NCI-H1417 treated with DMSO at 0.1 percent for 48 hours (cell line): ENCODE measurements around the gene CAMTA1.
"Not testable (repeated sequence)": the region's sequence is repeated elsewhere in the genome, so short reads cannot be mapped to it uniquely, and the experiment has no call there.

Source experiments
- DNase-seq: peaks from one replicate; lab custom pipeline; 2025; lab: John Stamatoyannopoulos, UW

The CAMTA1 gene

DNA sequence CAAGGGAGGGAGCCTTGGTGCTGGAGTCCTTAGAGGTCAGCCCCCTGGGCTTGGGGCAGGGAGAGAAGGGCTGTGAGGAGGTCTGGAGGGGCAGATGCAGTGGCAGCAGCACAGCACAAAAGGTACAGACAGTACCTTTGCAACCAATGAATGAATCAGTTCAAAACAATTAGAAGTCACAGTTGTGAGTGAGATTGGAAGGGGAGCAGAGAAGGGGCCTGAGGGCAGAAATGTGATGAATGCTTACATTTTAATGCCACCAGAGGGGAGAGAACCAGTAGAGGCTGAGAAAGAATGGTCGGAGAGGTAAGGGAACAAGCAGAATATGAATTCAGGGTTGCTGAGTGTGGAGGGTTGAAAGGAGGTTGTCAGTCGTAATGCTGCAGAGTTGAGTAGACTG is 24.2 kb downstream of the CAMTA1 start:
- DNase-seq = no peak

DNA sequence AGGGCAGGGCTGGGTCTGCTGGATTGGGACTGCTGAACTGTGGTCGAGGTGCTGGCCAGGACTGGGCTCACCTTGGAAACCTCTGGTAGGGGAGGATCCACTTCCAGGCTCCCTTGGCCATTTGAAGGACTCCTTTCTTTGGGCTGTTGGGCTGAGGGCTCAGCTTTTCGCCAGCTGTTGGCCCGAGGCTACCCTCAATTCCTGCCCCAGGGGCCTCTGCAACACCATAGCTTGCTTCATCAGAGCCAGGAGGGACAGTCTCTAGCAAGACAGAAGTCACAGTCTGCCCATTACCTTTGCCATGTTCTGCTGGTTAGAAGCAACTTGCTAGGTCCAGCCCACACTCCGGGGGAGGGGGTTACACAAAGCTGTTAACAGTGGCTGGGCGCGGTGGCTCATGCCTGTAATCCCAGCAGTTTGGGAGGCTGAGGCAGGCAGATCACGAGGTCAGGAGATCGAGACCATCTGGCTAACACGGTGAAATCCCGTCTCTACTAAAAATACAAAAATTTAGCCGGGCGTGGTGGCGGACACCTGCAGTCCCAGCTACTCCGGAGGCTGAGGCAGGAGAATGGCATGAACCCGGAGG is 25.0 kb downstream of the CAMTA1 start:
- DNase-seq = not testable (repeated sequence)

DNA sequence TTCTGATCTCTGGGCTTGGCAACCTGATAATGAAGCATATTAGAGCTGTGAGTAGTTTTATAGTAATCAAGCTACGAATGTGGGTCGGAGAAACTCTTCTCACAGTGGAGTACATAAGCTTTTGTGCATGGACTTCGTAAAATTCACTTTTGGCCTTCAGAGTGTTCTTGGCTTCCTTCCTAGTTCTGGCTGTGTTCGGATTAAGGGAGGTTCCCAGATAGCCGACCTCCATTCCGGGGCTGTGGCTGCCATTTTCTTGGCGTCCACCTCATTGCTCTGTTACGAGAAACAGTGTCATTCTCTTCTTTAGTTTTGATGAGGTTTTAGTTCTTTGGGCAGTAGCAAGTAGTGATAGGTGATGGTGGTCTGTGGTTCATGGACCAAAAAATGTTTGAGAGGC is 26.3 kb downstream of the CAMTA1 start:
- DNase-seq = no peak

DNA sequence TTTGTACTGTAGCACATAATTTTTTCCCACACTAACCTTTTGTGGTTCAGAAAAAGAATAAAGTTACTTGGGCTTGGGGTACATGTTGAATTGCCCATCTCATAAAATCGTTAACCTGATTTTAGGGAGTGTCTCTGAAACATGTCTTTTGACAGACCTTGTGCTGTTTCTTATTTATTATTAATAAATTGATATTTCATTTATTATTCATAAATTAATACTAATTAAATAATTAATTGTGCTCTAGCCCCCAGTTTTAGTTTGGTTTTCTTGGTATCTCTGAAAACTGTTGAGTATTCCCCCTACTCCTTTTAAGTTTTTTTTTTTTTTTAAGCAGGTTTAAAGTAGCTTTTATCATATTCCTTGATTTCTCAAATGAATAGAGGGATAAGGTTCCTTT is 27.9 kb downstream of the CAMTA1 start:
- no peak for DNase-seq

DNA sequence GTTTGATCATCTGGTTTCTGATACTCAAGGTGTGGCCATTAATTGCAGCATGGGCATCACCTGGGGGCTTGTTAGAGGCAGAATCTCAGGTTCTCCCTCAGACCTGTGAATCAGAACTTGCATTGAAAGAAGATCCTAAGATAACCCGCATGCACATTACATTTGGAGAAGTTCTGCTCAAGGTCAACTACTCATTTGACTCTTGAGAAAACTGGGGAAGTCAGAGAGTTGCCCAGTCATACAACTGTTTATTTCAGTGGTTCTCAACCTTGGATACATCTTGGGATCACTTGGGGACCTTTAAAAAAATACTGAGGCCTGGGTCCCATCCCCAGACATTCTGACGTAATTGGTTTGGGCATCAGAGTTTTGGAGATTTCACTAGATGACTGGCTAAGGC is 30.5 kb downstream of the CAMTA1 start:
- DNase-seq = no peak

DNA sequence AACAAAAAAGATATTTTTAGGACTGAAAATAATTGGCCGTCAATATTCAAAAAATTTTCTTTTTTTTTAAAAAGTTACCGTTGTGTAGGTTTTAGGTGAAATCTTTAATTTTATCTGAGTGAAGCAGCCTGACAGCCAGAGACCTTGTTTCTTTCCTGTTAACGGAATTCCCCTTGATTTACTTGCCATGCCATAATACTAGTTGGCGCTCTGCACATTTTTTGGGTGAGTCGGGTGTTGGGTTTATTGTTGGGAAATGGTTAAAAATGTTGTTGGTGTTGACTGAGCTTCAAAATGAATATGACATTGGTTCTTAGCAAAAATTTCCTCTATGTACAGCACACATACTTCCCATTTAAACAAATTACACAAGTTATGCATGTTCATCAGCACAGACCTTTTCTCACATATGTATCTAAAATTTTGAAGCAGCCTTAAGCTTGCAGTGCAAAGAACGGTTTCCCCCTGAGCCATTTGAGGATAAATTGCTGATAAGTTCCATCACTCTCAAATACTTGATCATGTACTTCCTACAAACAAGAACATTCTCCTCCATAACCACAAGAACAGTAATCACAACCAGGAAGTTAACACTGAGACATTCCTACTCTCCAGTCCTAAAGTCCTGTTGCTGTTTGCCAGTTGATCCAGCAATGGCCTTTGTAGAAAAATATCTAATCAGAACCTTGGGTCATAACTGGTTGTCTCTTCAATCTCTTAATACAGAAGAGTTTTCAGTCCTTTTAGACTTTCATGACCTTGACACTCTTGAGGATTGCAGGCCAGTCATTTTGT is 34.2 kb downstream of the CAMTA1 start:
- DNase-seq = no peak

DNA sequence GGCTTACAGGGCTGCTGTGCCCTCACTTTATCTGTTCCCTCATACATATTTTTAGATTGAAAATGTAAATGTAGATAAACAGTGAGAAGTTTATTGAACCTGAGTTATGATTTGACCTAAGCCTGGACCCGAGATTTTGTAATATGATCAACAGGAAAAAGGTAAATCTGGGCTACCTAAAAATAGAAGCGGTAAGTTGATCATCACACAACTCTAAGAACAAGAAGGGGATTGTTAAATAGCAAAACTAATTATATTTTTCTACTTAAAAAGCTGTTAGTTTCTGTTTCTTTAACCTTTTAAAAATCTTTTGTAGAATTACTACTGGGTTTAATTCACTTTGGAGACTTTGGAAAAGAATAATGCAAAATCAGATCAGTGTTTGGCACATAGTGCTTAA is 35.6 kb downstream of the CAMTA1 start:
- DNase-seq = no peak

DNA sequence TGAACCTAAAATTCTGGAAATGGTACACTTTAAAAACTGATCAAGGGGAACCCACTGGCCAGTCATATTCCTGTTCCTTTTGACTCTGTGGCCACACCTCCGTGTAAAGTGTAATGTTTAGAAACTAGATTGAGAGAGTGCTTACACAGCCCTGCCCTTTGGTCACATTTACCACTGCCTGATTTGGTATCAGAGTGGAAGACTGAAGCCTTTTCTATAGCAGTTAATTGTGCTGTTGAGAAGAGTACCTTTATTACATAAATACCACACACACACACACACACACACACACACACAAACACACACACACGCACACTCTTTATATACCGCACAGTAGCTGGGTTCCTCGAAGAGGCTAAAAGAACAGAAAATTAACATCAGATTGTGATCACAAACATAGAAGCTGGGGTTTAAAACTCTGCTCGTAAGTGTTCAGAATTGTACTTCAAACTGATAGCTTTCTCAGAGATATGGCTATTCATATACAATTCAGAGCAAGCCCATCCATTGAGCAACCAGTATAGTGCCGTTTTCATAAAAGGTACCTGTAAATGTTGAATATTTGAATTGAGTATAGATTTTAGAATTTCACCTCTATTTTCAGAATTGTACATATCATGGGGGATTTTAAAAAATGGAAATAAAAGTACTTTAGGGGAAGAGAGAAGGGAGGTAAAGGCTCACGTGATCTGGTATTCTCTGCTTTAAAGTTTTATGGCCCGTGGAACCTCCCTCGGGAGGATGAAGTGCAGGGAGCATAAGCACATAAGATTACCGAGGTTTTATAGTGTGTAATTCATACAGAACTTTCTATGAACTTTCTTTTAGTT is 37.5 kb downstream of the CAMTA1 start:
- DNase-seq = no peak

DNA sequence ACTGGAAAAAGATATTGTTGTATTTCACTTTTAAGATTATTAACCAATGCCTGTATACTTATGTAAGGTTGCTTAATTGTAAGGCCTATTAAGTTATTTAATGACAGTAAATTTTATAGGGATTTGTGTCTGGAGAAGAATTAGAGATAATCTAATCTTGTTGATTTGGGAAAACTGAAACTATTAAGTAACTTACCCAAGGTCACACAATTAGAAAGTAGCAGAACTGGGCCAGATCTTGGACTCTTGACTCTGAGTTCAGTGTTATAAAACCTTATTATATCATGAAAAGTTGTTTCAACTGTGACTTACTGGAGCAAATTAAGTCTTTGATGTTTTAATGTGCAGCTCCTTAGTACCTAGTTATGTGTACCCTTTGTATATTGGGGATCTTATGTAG is 38.5 kb downstream of the CAMTA1 start:
- no peak for DNase-seq

DNA sequence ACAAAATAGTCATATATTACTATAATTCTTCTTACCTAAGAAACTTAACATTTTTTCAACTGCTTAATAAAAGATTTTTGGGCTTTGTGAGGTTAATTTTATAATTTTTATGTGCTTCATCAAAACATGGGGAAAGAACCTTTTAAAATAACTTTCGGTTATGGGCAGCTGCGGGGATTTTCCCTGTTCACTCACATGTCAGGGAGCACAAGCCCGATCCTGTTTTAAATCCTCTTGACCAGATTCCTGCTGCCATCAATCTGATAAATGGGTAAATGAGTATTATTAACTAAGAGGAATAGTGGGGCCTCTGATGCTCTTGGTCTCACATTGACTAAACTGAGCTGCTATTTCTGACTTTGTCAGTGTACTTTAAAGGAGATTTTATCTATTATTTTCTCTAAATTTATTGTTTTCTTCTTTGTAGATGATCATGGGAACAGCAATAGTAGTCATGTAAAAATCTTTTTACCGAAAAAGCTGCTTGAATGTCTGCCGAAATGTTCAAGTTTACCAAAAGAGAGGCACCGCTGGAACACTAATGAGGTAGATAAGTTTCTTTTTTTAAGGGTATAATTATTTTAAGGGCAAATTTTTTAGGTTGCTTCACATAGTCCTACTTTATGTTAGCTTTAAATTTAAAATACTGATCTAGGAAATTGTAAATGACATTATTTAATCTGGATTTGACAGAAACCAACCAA is 39.6 kb downstream of the CAMTA1 start:
- no peak for DNase-seq

DNA sequence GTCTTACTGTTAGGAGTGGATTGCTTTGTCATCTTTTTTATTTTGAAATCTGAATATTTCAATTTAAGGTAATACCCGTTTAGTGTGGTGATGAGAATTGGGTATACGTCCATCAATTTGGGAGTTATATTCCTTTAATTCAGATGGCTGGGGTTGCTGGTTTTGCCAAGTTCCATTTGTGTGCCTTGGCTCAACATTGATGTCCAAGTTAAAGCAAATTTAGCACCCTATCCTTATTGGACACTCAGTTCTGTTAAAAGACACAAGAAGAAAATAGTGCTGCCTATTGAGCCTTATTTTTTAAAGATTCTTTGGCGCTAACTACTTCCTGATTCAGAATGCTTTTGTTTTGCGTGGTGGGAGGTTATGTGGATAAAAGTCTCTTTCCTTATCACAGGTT is 40.6 kb downstream of the CAMTA1 start:
- no peak for DNase-seq

DNA sequence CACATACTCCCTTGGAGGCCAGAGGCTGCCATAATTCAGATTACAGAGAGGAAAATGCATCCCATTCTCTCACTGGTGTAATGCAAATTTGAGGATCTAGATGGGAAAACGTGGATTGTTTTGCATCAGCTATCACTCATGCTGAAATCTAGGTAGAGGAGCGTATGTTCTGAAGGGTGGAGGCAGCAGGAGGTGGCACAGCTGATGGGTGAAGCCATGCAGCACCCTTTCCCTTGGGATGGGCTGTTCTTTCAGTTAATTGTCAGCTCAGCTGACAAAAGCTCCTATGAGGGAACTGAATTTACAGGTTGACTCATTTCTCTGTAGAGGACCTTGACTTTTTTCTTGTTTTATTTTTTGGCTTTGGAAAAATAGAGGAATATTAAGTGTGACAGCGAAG is 41.8 kb downstream of the CAMTA1 start:
- no peak for DNase-seq

DNA sequence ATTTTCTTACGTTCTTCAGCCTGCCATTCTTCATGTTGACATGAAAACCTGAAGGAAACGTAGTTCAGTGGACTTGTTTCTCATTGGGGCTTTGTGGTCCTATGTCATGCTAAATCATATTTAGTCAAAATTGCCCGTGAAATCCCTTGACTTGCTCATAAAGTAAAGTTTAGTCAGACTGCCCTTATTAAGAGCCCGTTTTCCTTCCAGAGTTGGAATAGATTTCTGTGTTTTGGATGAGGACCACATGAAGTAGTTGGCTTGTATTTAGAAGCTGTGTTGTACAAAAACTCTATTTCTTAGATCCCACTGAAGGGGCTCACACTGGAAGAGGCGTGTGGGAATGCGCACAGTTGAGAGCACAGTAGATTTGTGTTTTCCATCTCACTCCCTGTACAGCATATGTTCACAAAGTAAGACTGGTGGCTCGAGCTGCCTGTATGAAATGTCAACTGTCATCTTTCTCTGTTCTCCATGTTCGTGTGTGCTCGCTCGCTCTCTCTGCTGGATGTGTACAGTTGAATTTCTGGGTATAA is 42.4 kb downstream of the CAMTA1 start:
- no peak for DNase-seq

DNA sequence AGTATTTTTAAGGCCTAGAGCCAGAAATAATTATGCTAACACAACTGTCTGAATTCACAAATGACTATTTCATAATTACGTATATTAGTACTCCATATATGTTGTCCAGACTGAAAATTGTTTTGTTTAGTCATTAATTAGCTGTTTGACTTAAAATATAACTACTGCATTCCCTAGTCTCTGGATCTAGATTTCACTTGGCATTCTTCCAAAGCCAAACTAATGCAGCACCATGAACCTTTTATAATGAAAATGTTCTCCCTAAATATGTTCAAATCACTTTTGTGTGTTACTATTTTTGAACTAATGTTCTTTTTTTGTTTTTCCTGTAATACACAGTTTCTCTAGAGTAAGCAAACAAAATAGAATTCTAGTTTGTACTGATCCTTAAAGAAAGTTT is 46.1 kb downstream of the CAMTA1 start:
- no peak for DNase-seq

DNA sequence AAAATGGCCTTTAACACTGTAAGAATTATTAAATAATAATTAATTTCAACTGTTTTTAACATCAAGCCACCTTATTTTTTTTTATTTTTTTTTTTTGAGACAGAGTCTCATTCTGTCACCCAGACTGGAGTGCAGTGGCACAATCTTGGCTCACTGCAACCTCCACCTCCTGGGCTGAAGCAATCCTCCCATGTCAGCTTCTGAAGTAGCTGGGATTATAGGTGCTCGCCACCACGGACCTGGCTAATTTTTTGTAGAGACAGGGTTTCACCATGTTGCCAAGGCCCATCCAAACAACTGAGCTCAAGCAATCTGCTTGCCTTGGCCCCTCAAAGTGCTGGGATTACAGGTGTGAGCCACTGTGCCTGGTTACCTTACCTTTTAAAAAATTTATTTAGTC is 46.8 kb downstream of the CAMTA1 start:
- DNase-seq = not testable (repeated sequence)

DNA sequence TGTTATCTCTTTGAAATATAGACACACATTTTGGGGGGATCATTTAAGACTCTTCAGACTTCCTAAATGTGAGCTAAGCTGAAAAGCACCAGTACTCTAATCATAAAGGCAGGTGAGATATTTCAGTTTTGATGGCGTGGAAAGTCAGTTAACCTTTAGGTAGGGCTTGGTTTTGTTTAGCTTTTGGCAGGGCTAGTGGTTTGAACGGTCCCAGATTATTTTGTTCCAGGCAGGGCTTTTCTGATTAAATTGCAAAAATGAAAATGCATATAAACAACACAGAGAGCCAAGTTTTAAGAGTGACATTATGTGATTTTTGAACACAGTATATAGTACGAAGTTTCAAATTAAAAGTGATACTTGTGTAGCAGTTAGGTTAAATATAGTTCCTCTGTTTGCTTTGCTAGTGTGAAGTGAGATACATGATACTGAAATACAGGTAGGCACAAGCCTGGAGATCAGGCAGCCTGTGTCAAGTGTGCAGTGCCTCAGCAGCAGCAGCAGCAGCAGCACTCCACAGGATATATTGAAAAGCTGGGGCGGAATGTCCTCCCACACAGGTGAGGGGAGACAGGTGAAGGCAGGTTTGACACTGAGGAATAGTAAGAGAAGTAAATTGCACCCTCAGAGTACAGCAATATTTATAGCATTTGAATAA is 47.4 kb downstream of the CAMTA1 start:
- no peak for DNase-seq

DNA sequence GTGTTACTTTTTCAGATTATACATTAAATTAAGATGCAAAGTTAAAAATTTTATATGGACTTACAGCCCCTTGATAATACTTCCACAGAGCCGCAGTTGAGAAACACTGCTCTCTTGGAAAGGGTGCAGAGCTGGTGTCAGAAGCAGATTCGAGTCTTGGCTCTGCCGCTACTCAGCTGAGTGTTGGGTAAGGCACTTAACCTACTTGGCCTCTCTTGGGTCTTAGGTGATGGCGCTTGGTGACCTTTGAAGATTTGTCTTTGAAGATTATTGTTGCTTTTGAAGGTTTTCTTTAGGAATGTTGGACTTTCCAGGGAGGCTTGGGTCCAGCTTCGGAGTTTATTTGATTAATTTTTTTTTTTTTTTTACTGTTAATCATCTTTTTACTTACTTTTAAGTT is 48.5 kb downstream of the CAMTA1 start:
- no peak for DNase-seq

DNA sequence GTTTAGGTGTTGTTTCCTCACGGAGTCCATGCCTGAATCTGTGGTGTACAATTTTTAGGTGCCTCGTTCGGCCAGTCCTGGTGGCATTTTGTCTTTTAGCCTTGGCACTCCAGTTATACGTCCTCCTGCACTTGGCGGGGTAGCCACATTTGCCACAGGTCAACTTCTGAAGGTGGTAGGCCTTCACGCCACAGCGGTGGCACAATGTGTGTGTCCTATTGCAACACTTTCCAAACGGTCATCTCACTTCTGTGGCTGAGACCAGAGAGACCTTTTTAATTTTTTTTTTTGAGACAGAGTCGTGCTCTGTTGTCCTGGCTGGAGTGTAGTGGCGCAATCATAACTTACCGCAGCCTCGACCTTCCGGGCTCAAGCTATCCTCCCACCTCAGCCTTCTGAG is 49.1 kb downstream of the CAMTA1 start:
- no peak for DNase-seq

DNA sequence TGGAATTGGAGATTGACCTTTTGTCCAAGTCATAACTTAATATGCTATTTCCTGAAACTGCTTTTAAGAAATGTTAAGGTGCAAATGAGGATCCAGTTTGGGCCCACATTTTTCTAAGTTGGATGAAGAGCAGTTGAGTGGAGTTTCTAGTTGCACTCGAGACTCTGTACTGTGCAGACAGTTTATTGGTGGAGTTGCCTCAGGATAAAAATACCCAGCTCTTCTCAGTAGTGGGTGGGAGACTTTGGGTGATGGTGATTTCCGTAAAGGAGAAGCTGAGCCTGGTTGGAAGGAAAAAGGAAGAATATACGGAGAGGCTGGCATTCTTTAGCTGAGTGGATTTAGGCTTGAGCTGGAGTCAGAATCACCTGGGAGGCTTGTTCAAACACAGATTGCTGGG is 49.9 kb downstream of the CAMTA1 start:
- DNase-seq = no peak

DNA sequence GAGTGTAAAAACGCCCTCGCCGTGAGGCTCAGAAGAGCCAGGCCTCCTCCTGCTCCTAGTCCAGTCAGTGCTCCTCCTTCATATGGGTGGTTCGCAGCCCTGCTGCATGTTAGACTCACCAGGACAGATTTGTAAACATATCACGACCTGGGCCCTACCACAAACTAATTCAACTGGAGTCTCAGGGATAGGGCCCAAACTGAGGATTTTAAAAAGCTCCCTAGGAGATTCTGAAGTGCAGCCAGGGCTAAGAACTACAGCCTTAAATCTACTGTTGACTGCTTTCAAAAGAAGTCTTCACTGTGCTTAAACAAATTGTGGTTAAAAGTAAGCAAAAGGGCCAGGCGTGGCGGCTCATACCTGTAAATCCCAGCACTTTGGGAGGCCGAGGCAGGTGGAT is 57.0 kb downstream of the CAMTA1 start:
- no peak for DNase-seq

DNA sequence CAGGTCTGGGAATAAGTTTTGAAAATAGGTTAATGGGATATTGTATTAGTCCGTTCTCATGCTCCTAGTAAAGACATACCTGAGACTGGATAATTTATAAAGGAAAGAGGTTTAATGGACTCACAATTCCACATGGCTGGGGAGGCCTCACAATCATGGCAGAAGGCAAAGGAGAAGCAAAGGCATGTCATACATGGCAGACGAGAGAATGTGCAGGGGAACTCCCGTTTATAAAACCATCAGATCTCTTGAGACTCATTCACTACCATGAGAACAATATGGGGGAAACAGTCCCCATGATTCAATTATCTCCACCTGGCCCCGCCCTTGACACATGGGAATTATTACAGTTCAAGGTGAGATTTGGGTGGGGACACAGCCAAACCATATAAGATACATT is 60.5 kb downstream of the CAMTA1 start:
- not testable (repeated sequence) for DNase-seq

DNA sequence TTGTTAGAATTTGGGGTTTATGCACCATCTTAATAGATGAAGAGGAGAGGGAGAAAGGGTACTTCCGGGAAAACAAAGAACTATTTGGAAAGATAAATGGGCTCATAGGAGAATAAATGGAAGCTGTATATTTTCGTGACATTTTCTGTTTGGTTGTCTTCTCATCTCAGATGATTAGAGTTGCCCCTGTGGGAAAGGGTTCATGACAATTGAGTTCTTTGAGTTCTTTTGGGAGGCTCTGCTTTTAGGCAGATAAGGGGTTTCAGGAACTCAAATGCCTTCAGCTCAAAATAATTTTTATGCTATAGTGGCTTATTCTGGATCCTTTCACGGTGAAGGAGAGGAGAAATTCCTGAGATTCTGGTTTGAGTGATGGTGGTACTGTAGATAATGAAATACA is 63.6 kb downstream of the CAMTA1 start:
- no peak for DNase-seq
